T-helper 22 cell (primary cell): ENCODE results near the gene FKBP7.
"Not testable (repeated sequence)": the region's sequence is repeated elsewhere in the genome, so short reads cannot be mapped to it uniquely, and the experiment has no call there.

ENCODE experiments used
- DNase-seq: peaks from one replicate; pipeline ENCODE4 v3.0.0-alpha.2; 2020; ENCODE audit warnings: low read depth

FKBP7 gene

GRCh38 chr2:178449700-178450523 is 28.5 kb downstream of the FKBP7 start:
- DNase-seq, result no peak

GRCh38 chr2:178448968-178449661 is 29.3 kb downstream of the FKBP7 start:
- DNase-seq, result no peak

GRCh38 chr2:178441426-178441825 is 37.0 kb downstream of the FKBP7 start:
- no peak for DNase-seq

GRCh38 chr2:178436662-178437061 is 41.7 kb downstream of the FKBP7 start:
- no peak for DNase-seq

GRCh38 chr2:178429336-178429735 is 49.1 kb downstream of the FKBP7 start:
- no peak for DNase-seq

- no peak for DNase-seq
Observed at GRCh38 chr2:178428396-178428806, 50.0 kb downstream of the FKBP7 start.

GRCh38 chr2:178427458-178427857 is 50.9 kb downstream of the FKBP7 start:
- no peak for DNase-seq

- DNase-seq, result no peak
Observed at GRCh38 chr2:178426388-178426787, 52.0 kb downstream of the FKBP7 start.

- DNase-seq, result no peak
Observed at GRCh38 chr2:178425255-178425827, 53.1 kb downstream of the FKBP7 start.

- DNase-seq, result not testable (repeated sequence)
Observed at GRCh38 chr2:178423746-178424145, 54.7 kb downstream of the FKBP7 start.

- DNase-seq, result no peak
Observed at GRCh38 chr2:178422097-178422496, 56.3 kb downstream of the FKBP7 start.

- no peak for DNase-seq
Observed at GRCh38 chr2:178420463-178420999, 57.9 kb downstream of the FKBP7 start.

- DNase-seq, result no peak
Observed at GRCh38 chr2:178419123-178419522, 59.3 kb downstream of the FKBP7 start.

- no peak for DNase-seq
Observed at GRCh38 chr2:178418426-178418825, 60.0 kb downstream of the FKBP7 start.

- DNase-seq, result no peak
Observed at GRCh38 chr2:178417916-178418315, 60.5 kb downstream of the FKBP7 start.

- no peak for DNase-seq
Observed at GRCh38 chr2:178415979-178416378, 62.4 kb downstream of the FKBP7 start.

GRCh38 chr2:178414266-178415247 is 63.8 kb downstream of the FKBP7 start:
- DNase-seq, result peak; percentile 56
